GM21723 (cell line): Measurements from ENCODE around the gene RFTN2.
"Not testable (repeated sequence)": the region's sequence is repeated elsewhere in the genome, so short reads cannot be mapped to it uniquely, and the experiment has no call there.

Experiments
- ATAC-seq: cut with Tn5 transposase; IDR thresholded peaks from one replicate; pipeline ENCODE4 v1.9.1; 2021; ENCODE audit warnings: mild to moderate bottlenecking, moderate library complexity; ENCODE audit not compliant: unreplicated experiment

The RFTN2 gene

DNA sequence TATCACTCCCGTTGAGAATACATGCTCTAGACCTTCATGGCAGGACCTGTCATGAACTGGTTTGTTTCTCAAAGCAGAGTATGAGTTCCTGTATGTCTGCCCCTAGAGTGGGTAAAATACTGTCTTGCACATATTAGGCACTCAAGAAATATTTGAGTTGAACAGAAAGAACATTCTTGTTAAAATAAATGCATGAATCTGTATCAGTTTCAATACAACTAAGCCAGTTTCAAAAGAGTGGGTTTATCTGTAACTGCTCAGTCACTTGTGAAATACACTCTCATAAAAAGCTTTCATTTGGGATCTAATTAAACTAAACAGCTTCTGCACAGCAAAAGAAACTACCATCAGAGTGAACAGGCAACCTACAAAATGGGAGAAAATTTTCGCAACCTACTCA is 69.2 kb downstream of the RFTN2 start:
- ATAC-seq: peak; percentile 88

DNA sequence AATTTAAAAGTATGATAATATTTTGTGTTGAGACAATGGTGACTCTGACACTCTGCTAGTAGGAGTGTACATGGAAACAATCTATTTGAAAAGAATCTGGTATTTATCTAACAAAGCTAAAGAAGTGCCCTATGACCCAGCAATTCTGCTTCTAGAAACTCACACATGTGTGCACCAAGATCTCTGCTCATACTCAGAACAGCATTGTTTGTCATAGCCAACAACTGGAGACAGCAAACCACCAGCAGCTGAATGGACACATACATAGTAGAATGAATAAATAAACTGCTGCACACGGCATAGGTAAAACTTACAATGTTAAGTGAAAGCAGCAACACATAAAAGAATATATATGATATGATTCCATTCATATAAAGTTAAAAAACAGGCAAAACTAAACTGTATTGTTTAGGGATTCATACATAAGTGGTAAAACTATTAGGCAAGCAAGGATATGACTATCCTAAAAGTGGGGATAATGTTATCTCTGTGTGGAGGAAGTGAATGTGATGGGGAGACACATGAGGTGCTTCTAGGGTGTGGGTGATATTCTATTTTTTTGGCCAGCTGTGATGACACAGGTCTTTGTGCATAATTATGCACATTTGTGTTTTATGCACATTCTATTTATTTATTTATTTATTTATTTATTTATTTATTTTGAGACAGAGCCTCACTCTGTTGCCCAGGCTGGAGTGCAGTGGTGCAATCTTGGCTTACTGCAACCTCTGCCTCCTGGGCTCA is 71.1 kb downstream of the RFTN2 start:
- ATAC-seq: no peak

DNA sequence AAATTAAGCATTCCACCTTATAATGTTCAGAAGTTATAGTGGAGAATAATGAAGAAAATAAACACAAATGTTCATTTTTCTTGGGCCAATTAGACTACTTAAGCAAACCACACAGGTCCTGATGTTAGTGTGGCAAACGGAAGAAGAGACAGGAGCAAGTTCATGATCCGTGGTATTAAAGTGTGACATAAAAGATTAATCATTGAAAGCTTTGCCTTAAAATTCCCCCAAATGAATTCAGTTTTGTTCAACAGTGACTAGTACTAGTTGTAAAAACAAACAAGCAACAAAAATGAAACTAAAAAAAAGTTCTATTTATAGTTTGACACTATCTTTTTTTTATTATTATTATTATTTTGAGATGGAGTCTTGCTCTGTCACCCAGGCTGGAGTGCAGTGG is 73.7 kb downstream of the RFTN2 start:
- no peak for ATAC-seq

DNA sequence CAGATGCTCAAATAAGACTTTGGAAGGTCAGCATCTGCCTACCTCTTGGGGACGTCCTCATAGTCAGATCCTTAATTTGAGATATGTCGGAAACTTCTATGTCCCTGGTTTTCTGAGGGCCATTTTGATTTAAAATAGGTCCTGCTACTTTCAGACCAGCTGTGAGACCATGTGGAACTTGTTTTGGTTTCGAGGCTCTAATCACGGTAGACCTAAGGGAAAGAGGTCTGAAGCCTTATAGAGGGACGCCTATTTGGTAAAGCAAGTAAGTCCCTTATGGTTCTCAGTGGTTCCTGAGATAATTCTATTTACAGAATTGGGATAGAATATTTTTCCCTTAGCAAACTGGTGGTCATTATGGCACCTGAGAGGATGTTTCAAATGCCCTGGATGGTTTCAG is 75.1 kb downstream of the RFTN2 start:
- no peak for ATAC-seq

DNA sequence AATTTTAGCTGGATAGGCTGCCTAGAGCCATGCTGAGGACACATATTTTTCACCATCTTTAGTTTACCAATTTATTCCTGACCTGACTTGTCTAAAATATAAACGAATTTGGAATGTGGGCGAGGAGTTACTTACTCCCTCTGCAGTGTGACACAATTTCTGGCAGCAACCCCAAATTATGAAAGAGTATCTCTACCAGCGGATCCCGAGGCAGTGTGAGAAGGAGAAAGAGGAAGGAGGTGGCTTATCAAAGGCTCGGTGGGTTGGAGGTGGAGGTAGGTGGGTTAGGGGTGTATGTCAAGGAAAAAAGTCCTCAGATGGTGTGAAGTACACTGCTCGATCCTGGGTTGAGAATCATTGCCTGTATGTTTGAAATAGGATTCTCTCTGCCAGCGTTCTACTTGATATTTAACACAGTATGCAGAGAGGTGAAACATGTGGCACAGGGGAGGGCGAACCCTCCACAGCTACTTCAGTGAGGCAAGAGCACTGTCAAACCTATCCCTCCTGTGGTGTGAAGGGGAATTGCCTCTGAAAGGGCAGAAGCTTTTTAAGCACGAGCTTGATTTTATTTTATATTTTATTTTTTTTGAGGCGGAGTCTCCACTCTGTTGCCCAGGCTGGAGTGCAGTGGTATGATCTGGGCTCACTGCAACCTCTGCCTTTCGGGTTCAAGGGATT is 76.0 kb downstream of the RFTN2 start:
- peak; percentile 69 for ATAC-seq

DNA sequence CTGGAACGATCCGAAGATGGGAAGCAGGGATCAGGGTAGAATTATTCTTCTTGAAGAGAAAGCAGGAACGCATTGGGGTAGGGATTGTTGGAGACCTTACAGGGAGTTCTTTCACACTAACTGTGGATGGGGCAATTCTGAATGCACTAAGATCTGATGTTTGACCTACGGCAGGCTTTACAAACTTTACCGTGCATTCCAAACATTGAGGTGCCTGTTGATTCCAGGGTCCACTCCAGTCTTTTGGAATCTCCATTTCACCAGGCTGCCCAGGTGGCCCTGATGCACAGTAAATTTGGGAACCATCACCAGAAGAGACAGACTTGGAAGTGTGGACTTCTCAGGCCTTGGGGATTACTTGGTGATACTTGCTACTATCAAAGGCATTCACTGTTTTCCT is 76.9 kb downstream of the RFTN2 start:
- ATAC-seq: no peak

DNA sequence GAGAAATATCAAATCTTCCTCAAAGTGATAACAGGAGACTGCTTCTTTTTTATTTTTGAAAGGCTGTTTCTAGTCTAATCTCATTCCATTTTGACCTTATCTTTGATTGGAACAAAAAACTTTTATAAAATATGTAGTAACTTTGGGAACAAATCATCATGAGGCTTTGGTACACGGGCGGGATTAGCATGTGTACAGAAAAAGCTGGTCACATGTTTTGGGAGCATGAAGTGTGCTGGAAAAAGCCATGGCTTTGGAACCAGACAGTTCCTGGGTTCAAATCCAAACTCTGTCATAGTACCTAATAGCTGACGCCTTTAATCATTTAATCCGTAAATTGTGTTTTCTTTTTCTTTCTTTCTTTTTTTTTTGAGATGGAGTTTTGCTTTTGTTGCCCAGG is 78.2 kb downstream of the RFTN2 start:
- no peak for ATAC-seq

DNA sequence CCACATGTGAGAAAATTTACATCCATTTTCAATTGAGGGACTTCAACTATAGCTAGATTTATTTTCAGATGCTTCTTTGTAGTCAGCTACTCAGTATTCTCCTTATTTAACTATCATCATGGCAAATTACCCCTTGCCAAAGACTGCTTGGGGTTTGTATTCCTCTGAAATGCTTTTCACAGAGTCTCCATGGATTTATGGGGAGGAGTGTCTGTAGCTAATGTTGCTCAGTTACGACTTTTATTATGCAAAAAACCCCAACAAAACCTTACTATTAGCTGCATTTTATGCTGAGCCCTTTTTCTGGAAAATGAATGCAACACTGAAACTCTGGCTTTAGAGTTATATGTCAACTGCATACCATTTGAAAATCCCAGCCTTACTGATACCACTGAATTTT is 78.6 kb downstream of the RFTN2 start:
- ATAC-seq: no peak

DNA sequence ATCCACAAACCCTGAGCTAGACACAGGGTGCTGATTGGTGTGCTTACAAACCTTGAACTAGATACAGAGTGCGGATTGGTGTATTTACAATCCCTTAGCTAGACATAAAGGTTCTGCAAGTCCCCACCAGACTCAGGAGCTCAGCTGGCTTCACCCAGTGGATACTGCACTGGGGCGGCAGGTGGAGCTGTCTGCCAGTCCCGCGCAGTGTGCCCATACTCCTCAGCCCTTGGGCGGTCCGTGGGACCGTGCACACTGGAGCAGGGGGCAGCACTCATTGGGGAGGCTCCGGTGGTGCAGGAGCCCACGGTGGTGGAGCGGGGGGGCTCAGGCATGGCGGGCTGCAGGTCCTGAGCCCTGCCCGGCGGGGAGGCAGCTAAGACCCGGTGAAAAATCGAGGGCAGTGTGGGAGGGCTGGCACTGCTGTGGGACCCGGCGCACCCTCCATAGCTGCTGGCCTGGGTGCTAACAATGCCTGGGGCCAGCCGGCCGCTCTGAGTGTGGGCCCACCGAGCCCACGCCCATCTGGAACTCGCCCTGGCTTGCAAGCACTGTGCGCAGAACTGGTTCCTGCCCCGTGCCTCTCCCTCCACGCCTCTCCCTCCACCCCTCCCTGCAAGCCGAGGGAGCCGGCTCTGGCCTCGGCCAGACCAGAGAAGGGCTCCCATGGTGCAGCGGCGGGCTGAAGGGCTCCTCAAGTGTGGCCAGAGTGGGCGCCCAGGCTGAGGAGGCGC is 83.9 kb downstream of the RFTN2 start:
- ATAC-seq: no peak

DNA sequence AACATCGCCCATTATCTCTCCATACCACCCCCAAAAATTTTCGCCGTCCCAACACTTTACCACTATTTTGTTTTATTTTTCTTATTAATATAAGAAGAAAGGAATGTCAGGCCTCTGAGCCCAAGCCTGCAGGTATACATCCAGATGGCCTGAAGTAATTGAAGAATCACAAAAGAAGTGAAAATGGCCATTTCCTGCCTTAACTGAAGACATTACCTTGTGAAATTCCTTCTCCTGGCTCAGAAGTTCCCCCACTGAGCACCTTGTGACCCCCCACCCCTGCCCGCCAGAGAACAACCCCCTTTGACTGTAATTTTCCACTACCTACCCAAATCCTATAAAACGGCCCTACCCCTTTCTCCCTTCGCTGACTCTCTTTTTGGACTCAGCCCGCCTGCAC is 88.1 kb downstream of the RFTN2 start:
- not testable (repeated sequence) for ATAC-seq

DNA sequence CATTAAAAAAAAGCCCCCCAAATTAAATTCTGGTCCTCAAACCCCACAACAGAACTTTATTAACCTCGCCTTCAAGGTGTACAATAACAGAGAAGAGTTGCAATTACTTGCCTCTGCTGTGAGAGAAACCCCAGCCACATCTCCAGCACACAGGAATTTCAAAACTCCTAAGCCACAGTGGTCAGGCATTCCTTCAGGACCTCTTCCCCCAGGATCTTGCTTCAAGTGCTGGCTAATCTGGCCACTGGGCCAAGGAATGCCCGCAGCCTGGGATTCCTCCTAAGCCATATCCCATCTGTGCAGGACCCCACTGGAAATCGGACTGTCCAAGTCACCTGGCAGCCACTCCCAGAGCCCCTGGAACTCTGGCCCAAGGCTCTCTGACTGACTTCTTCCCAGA is 95.2 kb downstream of the RFTN2 start:
- ATAC-seq: not testable (repeated sequence)

DNA sequence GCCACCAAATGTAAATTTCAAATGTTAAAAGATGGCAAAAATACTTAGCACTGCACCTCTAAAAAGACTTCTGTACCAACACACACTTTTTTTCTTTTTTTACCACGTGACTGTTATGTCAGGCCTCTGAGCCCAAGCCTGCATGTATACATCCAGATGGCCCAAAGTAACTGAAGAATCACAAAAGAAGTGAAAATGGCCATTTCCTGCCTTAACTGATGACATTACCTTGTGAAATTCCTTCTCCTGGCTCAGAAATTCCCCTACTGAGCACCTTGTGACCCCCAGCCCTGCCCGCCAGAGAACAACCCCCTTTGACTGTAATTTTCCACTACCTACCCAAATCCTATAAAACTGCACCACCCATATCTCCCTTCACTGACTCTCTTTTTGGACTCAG is 97.1 kb downstream of the RFTN2 start:
- not testable (repeated sequence) for ATAC-seq

DNA sequence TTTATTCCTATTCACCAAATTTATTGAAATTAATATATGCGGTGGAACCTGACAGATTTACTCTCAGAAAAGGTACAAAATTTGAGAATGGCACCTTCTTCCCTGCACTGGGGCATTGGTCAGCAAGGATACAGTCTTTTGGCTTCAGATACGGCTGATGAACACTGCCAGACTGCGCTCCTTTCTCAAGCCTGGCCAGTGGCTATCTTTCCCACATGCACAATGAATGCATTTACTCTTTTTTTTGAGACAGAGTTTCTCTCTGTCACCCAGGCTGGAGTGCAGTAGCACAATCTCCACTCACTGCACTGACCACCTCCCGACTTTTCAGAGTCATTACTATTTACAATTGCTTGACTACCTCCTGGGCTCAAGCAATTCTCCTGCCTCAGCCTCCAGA is 97.9 kb downstream of the RFTN2 start:
- no peak for ATAC-seq

DNA sequence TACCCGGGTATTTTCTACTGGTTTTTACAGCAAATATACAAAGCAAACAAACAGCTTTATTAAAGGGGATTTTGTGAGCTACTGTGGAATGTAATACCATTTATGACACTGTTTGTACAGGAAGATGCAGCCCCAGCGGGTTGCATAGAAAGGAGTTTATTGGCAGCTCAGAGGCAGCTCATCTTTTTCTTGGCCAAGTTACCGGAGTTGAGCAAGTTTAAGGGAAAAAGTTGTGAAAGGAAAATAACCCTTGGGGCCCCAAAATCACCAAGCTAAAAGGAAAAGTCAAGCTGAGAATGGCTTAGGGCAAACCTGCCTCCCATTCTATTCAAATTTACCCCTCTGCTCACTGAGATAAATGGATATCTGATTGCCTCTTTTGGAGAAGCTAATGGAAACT is 98.8 kb downstream of the RFTN2 start:
- ATAC-seq: no peak

DNA sequence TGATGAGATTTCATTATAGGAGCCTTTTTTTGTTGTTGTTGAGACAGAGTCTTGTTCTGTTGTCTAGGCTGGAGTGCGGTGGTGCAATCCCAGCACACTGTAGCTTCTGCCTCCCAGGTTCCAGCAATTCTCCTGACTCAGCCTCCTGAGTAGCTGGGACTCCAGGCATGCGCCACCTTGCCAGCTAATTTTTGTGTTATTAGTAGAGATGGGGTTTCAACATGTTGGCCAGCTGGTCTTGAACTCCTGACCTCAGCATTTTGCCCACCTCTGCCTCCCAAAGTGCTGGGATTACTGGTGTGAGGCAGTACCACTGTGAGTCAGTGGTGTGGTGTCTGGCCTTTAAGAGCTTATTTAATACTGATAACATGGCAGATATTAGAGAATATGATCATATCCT is 99.4 kb downstream of the RFTN2 start:
- ATAC-seq: no peak

DNA sequence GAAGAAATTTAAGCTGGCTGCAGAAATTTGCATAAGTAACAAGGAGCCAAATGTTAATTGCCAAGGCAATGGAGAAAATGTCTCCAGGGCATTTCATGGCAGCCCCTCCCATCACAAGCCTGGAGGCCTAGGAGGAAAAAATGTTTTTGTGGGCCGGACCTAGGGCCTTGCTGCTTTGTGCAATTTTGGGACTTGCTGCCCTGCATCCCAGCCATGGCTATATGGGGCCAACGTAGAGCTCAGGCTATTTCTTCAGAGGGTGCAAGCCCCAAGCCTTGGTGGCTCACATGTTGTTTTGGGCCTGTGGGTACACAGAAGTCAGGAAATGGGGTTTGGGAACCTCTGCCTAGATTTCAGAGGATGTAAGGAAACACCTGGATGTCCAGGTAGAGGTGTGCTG is 101.8 kb downstream of the RFTN2 start:
- no peak for ATAC-seq

DNA sequence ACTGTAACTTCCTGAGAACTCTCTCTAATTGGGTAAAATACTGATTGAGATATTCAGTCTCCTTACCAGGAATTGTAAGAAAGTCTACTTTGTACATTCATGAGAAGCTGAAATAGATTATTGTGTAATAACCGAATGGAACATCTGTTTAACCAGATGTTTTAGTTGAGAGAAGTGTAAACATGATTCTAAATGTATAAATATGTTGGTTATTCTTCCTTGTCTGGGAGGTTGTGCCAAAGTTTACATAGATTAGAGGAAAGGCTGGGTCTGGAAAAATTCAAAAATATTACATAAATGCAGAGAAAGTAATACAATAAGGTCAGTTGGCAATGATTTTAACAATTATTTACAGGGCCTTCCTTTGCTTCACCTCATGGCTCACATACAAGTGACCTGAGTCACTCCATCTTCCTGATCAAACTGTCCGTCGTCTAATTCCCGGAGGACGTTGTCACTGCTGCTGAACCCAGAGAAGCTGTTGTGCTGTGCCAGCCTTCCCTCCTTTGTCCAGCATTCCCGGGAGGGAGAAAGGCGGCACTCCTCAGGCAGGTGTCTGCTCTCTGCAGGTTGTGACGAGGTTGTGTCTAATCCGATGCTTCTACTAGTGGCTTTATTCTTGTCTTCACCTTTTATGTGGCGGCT is 103.6 kb downstream of the RFTN2 start:
- no peak for ATAC-seq

DNA sequence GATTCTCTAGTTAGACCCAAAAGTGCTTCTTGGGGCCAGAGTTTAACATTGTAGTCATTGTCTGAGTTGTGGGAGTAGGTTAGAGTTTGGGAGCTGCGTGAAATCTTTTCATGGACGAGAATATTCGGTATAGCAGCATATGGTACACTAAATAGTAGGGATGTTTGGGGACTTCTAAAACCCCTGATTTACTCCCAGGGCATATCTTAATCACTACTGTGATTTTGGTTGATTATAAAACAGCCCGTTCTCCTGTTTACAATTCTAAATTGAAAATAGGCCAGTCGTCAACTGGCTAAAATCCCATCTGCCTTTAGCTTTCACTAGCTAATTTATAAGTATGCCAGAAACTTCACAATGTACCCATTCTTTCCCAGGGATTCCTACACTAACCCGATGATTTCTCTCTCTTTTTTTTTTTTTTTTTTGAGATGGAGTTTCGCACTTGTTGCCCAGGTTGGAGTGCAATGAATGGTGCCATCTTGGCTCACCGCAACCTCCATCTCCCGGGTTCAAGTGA is 115.2 kb downstream of the RFTN2 start:
- ATAC-seq: no peak

DNA sequence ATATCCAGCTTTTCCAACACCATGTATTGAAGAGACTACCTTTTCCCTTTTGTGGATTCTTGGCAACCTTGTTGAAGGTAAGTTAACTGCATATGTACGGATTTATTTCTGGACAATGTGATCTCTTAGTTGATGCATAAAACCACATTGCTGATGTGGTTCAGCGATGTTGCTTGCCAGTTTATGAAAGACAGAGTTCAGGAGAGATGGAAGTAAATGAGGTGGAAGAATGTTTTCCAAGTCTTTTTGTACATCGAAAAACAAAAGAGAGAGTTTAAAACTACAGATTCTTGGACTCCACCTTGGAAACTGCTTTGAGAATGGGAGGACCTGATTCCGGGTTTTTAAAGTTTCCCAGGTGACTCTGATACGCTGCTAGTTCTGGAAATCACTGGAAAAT is 115.7 kb downstream of the RFTN2 start:
- ATAC-seq: no peak

DNA sequence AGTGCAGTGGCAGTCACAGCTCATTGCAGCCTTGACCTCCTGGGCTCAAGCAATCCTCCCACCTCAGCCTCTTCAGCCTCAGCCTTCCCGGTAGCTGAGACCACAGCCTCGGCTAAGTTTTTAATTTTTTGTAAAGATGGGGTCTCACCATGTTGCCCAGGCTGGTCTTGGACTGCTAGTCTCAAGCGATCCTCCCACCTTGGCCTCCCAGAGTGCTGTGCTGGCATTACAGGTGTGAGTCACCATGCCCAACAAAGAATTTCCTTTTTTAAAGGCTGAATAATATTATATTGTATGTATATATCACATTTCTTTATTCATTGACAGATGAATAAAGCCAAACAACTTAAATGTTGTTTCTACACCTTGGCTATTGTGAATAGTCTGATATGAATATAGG is 117.0 kb downstream of the RFTN2 start:
- no peak for ATAC-seq

DNA sequence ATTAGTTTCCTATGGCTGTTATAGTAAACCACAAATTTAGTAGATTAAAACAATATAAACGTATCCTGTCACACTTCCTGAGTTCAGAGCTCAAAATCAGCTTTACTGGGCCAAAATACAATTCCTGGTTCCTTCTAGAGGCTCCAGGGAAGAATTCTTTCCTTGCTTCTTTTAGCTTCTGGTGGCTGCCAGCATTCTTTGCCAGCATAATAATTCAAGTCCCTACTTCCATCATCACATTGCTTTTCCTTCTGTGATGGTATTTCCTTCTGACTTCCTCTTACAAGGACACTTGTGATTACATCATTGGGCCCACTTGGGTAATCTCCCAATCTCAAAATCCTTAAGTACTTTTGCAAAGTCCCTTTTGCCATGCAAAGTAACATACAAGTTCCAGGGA is 118.9 kb downstream of the RFTN2 start:
- ATAC-seq: no peak
